Fibroblast of lung (primary cell): ENCODE measurements around the gene MIOX.

Experiments used
- CTCF ChIP-seq, 2 donors: IDR thresholded peaks in 1 of 2; conservative IDR thresholded peaks in 1 of 2; 1 replicate in 1 of 2; 2 replicates in 1 of 2; pipeline ENCODE4 v1.5.1; 2011 to 2012; ENCODE audit warnings: low read length in 2 of 2, control low read depth in 1 of 2, inconsistent platforms in 1 of 2, low read depth in 1 of 2, mild to moderate bottlenecking in 1 of 2
- EZH2 ChIP-seq: IDR thresholded peaks from 2 replicates; pipeline ENCODE4 v1.5.1; 2012; ENCODE audit warnings: low read length, control low read depth, mild to moderate bottlenecking; ENCODE audit errors: missing control alignments

- TF ChIP-seq CTCF (conservative IDR thresholded peaks at IDR 0.05 in 1 of 2, IDR thresholded peaks at IDR 0.05 in 1 of 2; ENCODE audit: low read depth in 1 of 2, low read length in 2 of 2) (no peak), EZH2 (no peak)
Measured at GRCh38 chr22:50467773-50468440, 18.8 kb upstream of the MIOX start.
